Measurements from ENCODE around the gene HECTD4. TPM values are rescaled to one million over a fixed set of nuclear protein-coding genes. Genes with fewer than 3 reads are reported as not detected.
"Not testable (repeated sequence)": the region's sequence is repeated elsewhere in the genome, so short reads cannot be mapped to it uniquely, and the experiment has no call there.

Gene HECTD4
- total RNA-seq, 2 donors from 2014 or later, result 46.6 to 48.2 TPM

DNA sequence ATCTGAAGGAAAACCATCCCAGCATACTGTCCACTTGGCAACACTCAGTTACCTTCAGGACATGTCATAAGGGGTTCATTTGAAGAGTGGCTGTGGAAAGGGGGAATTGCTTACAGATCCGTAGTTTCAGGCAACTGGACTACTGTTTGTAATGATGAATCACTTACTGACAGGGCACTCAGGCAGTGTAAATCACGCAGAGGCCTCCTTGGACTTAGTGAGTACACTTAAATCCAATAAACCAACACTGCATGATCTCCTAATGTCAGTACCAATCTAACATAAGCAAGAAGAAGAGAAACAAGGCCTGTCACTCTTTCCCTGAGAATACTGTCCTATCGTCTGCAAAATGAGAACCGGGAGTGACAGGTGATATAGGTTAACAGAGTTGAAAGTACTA, 152.1 kb downstream of the HECTD4 start:
- no peak overlapping the region for H3K4me3 ChIP-seq (ENCODE audit: low read length)
- Mint-ChIP-seq H3K27ac (no peak overlapping the region), H3K9me3 (no peaks in the 10 kb centered on the region), H3K36me3 (ENCODE audit: low read depth) (peaks cover 69% of the 10 kb centered on the region), H3K4me1 (no peaks in the 10 kb centered on the region), H3K4me3 (no peak overlapping the region), H3K27me3 (ENCODE audit: insufficient read depth) (no peaks in the 10 kb centered on the region)
- H3K27ac ChIP-seq (ENCODE audit: low read depth, low read length), result no peak overlapping the region
- 96 to 98% methylated on average over 4 of the region's 4 CpGs for WGBS, 2 experiments (ENCODE audit: insufficient coverage in 1 of 2, insufficient read length in 1 of 2)
- no peaks in the 10 kb centered on the region for H3K27me3 ChIP-seq (ENCODE audit: control insufficient read depth, insufficient read depth, low read length, poor library complexity, severe bottlenecking)
- no peaks in the 10 kb centered on the region for H3K4me1 ChIP-seq (ENCODE audit: control insufficient read depth, insufficient read depth, low read length)
- H3K9ac ChIP-seq (ENCODE audit: extremely low read depth, low read length, poor library complexity, severe bottlenecking), result no peak overlapping the region
- no peaks in the 10 kb centered on the region for H3K9me3 ChIP-seq (ENCODE audit: control insufficient read depth, low read length)
- H3K36me3 ChIP-seq (ENCODE audit: control insufficient read depth, insufficient read depth, low read length), result peaks cover 86% of the 10 kb centered on the region
- TF ChIP-seq, protein P1, sequence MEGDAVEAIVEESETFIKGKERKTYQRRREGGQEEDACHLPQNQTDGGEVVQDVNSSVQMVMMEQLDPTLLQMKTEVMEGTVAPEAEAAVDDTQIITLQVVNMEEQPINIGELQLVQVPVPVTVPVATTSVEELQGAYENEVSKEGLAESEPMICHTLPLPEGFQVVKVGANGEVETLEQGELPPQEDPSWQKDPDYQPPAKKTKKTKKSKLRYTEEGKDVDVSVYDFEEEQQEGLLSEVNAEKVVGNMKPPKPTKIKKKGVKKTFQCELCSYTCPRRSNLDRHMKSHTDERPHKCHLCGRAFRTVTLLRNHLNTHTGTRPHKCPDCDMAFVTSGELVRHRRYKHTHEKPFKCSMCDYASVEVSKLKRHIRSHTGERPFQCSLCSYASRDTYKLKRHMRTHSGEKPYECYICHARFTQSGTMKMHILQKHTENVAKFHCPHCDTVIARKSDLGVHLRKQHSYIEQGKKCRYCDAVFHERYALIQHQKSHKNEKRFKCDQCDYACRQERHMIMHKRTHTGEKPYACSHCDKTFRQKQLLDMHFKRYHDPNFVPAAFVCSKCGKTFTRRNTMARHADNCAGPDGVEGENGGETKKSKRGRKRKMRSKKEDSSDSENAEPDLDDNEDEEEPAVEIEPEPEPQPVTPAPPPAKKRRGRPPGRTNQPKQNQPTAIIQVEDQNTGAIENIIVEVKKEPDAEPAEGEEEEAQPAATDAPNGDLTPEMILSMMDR (conservative IDR thresholded peaks at IDR 0.05), result no peak
- no peak for DNase-seq

DNA sequence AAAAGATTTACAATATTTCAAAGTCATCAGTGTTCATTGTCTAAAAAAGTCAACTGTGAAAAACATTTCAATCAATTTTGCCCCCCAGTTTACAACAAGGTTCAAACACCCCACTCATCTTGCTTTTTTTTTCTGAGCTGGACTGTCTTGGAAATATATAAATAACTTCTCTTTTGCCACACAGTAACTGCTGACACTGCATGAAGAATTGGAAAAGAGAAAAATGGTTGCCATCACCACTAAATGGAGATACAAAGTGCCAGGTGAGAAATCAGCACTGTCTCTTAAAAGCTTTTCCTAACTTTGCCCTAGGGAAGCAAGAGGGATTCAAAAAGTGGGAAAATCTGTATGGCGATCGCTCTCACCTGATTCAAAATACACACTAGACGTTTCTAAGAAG, 155.5 kb downstream of the HECTD4 start:
- Histone ChIP-seq H3K9ac (ENCODE audit: extremely low read depth, low read length, poor library complexity, severe bottlenecking) (no peak overlapping the region), H3K4me1 (ENCODE audit: control insufficient read depth, insufficient read depth, low read length) (no peaks in the 10 kb centered on the region), H3K36me3 (ENCODE audit: control insufficient read depth, insufficient read depth, low read length) (peaks cover 68% of the 10 kb centered on the region), H3K27me3 (ENCODE audit: control insufficient read depth, insufficient read depth, low read length, poor library complexity, severe bottlenecking) (no peaks in the 10 kb centered on the region), H3K9me3 (ENCODE audit: control insufficient read depth, low read length) (no peaks in the 10 kb centered on the region), H3K4me3 (ENCODE audit: low read length) (no peak overlapping the region), H3K27ac (ENCODE audit: low read depth, low read length) (no peak overlapping the region)
- 97 to 100% methylated on average over 3 of the region's 3 CpGs for WGBS, 2 experiments (ENCODE audit: insufficient coverage in 1 of 2, insufficient read length in 1 of 2)
- TF ChIP-seq, protein P1 (conservative IDR thresholded peaks at IDR 0.05), result no peak
- Mint-ChIP-seq H3K4me3 (no peak overlapping the region), H3K27me3 (ENCODE audit: insufficient read depth) (no peaks in the 10 kb centered on the region), H3K27ac (no peak overlapping the region), H3K9me3 (no peaks in the 10 kb centered on the region), H3K4me1 (no peaks in the 10 kb centered on the region), H3K36me3 (ENCODE audit: low read depth) (peaks cover 69% of the 10 kb centered on the region)
- DNase-seq, result no peak

DNA sequence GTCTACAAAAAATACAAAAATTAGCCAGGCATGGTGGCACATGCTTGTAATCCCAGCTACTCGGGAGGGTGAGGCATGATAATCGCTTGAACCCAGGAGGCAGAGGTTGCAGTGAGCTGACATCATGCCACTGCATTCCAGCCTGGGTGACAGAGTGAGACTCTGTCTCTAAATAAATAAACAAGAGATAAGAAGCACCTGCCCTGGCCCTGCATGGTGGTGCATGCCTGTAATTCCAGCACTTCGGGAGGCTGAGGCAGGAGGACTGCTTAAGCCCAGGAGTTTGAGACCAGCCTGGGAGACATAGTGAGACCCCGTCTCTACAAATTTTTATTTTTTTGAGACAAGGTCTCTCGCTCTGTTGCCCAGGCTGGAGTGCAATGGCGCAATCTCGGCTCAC, 161.6 kb downstream of the HECTD4 start:
- H3K27ac Mint-ChIP-seq; H3K4me1 ChIP-seq (ENCODE audit: control insufficient read depth, insufficient read depth, low read length); H3K4me3 ChIP-seq (ENCODE audit: low read length); DNase-seq; H3K4me3 Mint-ChIP-seq; H3K9me3 Mint-ChIP-seq; H3K4me1 Mint-ChIP-seq; H3K27me3 ChIP-seq (ENCODE audit: control insufficient read depth, insufficient read depth, low read length, poor library complexity, severe bottlenecking); H3K27ac ChIP-seq (ENCODE audit: low read depth, low read length); H3K27me3 Mint-ChIP-seq (ENCODE audit: insufficient read depth); H3K9ac ChIP-seq (ENCODE audit: extremely low read depth, low read length, poor library complexity, severe bottlenecking); H3K9me3 ChIP-seq (ENCODE audit: control insufficient read depth, low read length): not testable (repeated sequence)
- peaks cover 31% of the 10 kb centered on the region for H3K36me3 ChIP-seq (ENCODE audit: control insufficient read depth, insufficient read depth, low read length)
- H3K36me3 Mint-ChIP-seq (ENCODE audit: low read depth), result peaks cover 48% of the 10 kb centered on the region
- 92 to 97% methylated on average over 7 of the region's 7 CpGs for WGBS, 2 experiments (ENCODE audit: insufficient coverage in 1 of 2, insufficient read length in 1 of 2)

DNA sequence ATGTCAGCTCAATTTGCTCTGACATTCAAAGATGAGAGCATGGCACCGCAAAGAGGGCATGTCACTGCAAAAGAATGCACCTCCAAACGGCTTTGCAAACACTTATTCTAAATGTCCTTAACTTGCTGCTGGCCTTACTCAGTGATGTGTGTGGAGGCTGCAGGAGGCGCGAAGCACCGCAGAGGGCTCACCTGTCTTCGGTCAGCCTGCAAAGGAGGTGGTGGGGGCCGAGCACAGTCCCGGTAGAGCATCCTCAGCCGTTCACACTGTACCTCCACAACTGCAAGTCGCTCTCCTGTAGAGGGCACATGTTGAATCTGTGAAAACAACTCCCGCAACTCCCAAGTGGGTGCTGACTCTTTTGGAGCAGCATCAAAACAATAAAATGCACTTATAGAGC, 163.0 kb downstream of the HECTD4 start:
- no peak overlapping the region for H3K27ac ChIP-seq (ENCODE audit: low read depth, low read length)
- H3K27me3 ChIP-seq (ENCODE audit: control insufficient read depth, insufficient read depth, low read length, poor library complexity, severe bottlenecking), result no peaks in the 10 kb centered on the region
- H3K9me3 Mint-ChIP-seq, result no peaks in the 10 kb centered on the region
- H3K27me3 Mint-ChIP-seq (ENCODE audit: insufficient read depth), result no peaks in the 10 kb centered on the region
- H3K4me3 Mint-ChIP-seq, result no peak overlapping the region
- no peak overlapping the region for H3K9ac ChIP-seq (ENCODE audit: extremely low read depth, low read length, poor library complexity, severe bottlenecking)
- H3K36me3 Mint-ChIP-seq (ENCODE audit: low read depth), result peaks cover 50% of the 10 kb centered on the region
- WGBS, 2 experiments (ENCODE audit: insufficient coverage in 1 of 2, insufficient read length in 1 of 2), result 93 to 94% methylated on average over 8 to 11 of the region's 11 CpGs
- H3K4me3 ChIP-seq (ENCODE audit: low read length), result no peak overlapping the region
- no peaks in the 10 kb centered on the region for H3K4me1 ChIP-seq (ENCODE audit: control insufficient read depth, insufficient read depth, low read length)
- DNase-seq, result peak; percentile 77
- H3K9me3 ChIP-seq (ENCODE audit: control insufficient read depth, low read length), result no peaks in the 10 kb centered on the region
- H3K36me3 ChIP-seq (ENCODE audit: control insufficient read depth, insufficient read depth, low read length), result peaks cover 33% of the 10 kb centered on the region
- H3K4me1 Mint-ChIP-seq, result no peaks in the 10 kb centered on the region
- no peak overlapping the region for H3K27ac Mint-ChIP-seq
- TF ChIP-seq, protein P1 (conservative IDR thresholded peaks at IDR 0.05), result peak; percentile 28

Measured in endodermal cell (in vitro differentiated cells).